Activated T-cell treated with anti-CD3 and anti-CD28 coated beads, Interleukin-2, amount 50 U/mL, for 24 hours (primary cell): ENCODE measurements around the gene CAVIN4.

ENCODE experiments used
- DNase-seq: peaks from one replicate; pipeline ENCODE4 v3.0.0-alpha.2; 2020
- H3K27ac Mint-ChIP-seq: 2 replicates; pipeline ENCODE4 v1.8.0; 2020; ENCODE audit warnings: mild to moderate bottlenecking, mixed read lengths
- H3K27me3 Mint-ChIP-seq: 2 replicates; pipeline ENCODE4 v1.8.0; 2020; ENCODE audit warnings: mixed read lengths
- H3K36me3 Mint-ChIP-seq: 2 replicates; pipeline ENCODE4 v1.8.0; 2020; ENCODE audit warnings: low read depth, mixed read lengths
- H3K4me1 Mint-ChIP-seq: 2 replicates; pipeline ENCODE4 v1.8.0; 2020; ENCODE audit warnings: low read depth, mixed read lengths
- H3K4me3 Mint-ChIP-seq: 2 replicates; pipeline ENCODE4 v1.8.0; 2020; ENCODE audit warnings: mild to moderate bottlenecking, moderate library complexity, mixed read lengths
- H3K9me3 Mint-ChIP-seq: 2 replicates; pipeline ENCODE4 v1.8.0; 2020; ENCODE audit warnings: mixed read lengths

The CAVIN4 gene

GRCh38 chr9:100581081-100581480 lies 3.2 kb downstream of the CAVIN4 start:
- Mint-ChIP-seq H3K4me3 (no peak overlapping the region), H3K27ac (no peak overlapping the region), H3K36me3 (no peaks in the 10 kb centered on the region), H3K27me3 (no peaks in the 10 kb centered on the region), H3K4me1 (no peaks in the 10 kb centered on the region), H3K9me3 (no peaks in the 10 kb centered on the region)
- DNase-seq = no peak

GRCh38 chr9:100581661-100582060 lies 3.8 kb downstream of the CAVIN4 start:
- H3K27ac Mint-ChIP-seq = no peak overlapping the region
- DNase-seq = no peak
- H3K36me3 Mint-ChIP-seq = no peaks in the 10 kb centered on the region
- no peaks in the 10 kb centered on the region for H3K9me3 Mint-ChIP-seq
- no peaks in the 10 kb centered on the region for H3K27me3 Mint-ChIP-seq
- H3K4me3 Mint-ChIP-seq = no peak overlapping the region
- H3K4me1 Mint-ChIP-seq = no peaks in the 10 kb centered on the region

GRCh38 chr9:100583014-100583802 lies 5.3 kb downstream of the CAVIN4 start:
- Mint-ChIP-seq H3K27ac (no peak overlapping the region), H3K4me1 (no peaks in the 10 kb centered on the region), H3K27me3 (no peaks in the 10 kb centered on the region), H3K4me3 (no peak overlapping the region), H3K36me3 (no peaks in the 10 kb centered on the region), H3K9me3 (no peaks in the 10 kb centered on the region)
- no peak for DNase-seq

GRCh38 chr9:100584951-100585350 lies 7.1 kb downstream of the CAVIN4 start:
- DNase-seq = no peak
- no peak overlapping the region for H3K4me3 Mint-ChIP-seq
- no peaks in the 10 kb centered on the region for H3K36me3 Mint-ChIP-seq
- H3K27ac Mint-ChIP-seq = no peak overlapping the region
- H3K9me3 Mint-ChIP-seq = no peaks in the 10 kb centered on the region
- no peaks in the 10 kb centered on the region for H3K4me1 Mint-ChIP-seq
- H3K27me3 Mint-ChIP-seq = no peaks in the 10 kb centered on the region

GRCh38 chr9:100586093-100586492 lies 8.2 kb downstream of the CAVIN4 start:
- Mint-ChIP-seq H3K4me1 (no peaks in the 10 kb centered on the region), H3K9me3 (no peaks in the 10 kb centered on the region), H3K27ac (no peak overlapping the region), H3K4me3 (no peak overlapping the region), H3K27me3 (no peaks in the 10 kb centered on the region), H3K36me3 (no peaks in the 10 kb centered on the region)
- DNase-seq = no peak

- Mint-ChIP-seq H3K9me3 (no peaks in the 10 kb centered on the region), H3K27ac (no peak overlapping the region), H3K27me3 (no peaks in the 10 kb centered on the region), H3K4me3 (no peak overlapping the region), H3K4me1 (no peaks in the 10 kb centered on the region), H3K36me3 (no peaks in the 10 kb centered on the region)
- no peak for DNase-seq
Observed at GRCh38 chr9:100587375-100587774, 9.5 kb downstream of the CAVIN4 start.

- no peaks in the 10 kb centered on the region for H3K4me1 Mint-ChIP-seq
- H3K36me3 Mint-ChIP-seq = no peaks in the 10 kb centered on the region
- DNase-seq = no peak
- H3K4me3 Mint-ChIP-seq = no peak overlapping the region
- no peaks in the 10 kb centered on the region for H3K27me3 Mint-ChIP-seq
- H3K9me3 Mint-ChIP-seq = no peaks in the 10 kb centered on the region
- no peak overlapping the region for H3K27ac Mint-ChIP-seq
Observed at GRCh38 chr9:100589582-100589981, 11.7 kb downstream of the CAVIN4 start.

GRCh38 chr9:100590481-100590880 lies 12.6 kb downstream of the CAVIN4 start:
- no peak for DNase-seq
- Mint-ChIP-seq H3K4me3 (no peak overlapping the region), H3K4me1 (no peaks in the 10 kb centered on the region), H3K9me3 (no peaks in the 10 kb centered on the region), H3K36me3 (no peaks in the 10 kb centered on the region), H3K27ac (no peak overlapping the region), H3K27me3 (no peaks in the 10 kb centered on the region)

- no peak for DNase-seq
- Mint-ChIP-seq H3K27ac (no peak overlapping the region), H3K4me1 (peaks cover 3% of the 10 kb centered on the region), H3K36me3 (no peaks in the 10 kb centered on the region), H3K4me3 (no peak overlapping the region), H3K9me3 (no peaks in the 10 kb centered on the region), H3K27me3 (no peaks in the 10 kb centered on the region)
Observed at GRCh38 chr9:100591139-100591538, 13.3 kb downstream of the CAVIN4 start.

GRCh38 chr9:100591639-100592412 lies 13.9 kb downstream of the CAVIN4 start:
- H3K4me3 Mint-ChIP-seq = no peak overlapping the region
- no peaks in the 10 kb centered on the region for H3K36me3 Mint-ChIP-seq
- no peaks in the 10 kb centered on the region for H3K9me3 Mint-ChIP-seq
- peaks cover 3% of the 10 kb centered on the region for H3K4me1 Mint-ChIP-seq
- H3K27ac Mint-ChIP-seq = no peak overlapping the region
- no peak for DNase-seq
- no peaks in the 10 kb centered on the region for H3K27me3 Mint-ChIP-seq

- Mint-ChIP-seq H3K9me3 (no peaks in the 10 kb centered on the region), H3K27me3 (no peaks in the 10 kb centered on the region), H3K36me3 (no peaks in the 10 kb centered on the region), H3K27ac (no peak overlapping the region), H3K4me1 (peaks cover 24% of the 10 kb centered on the region), H3K4me3 (no peak overlapping the region)
- no peak for DNase-seq
Observed at GRCh38 chr9:100595391-100596199, 17.7 kb downstream of the CAVIN4 start.

- no peak overlapping the region for H3K27ac Mint-ChIP-seq
- H3K4me1 Mint-ChIP-seq = peaks cover 24% of the 10 kb centered on the region
- no peaks in the 10 kb centered on the region for H3K9me3 Mint-ChIP-seq
- no peaks in the 10 kb centered on the region for H3K36me3 Mint-ChIP-seq
- H3K27me3 Mint-ChIP-seq = no peaks in the 10 kb centered on the region
- H3K4me3 Mint-ChIP-seq = no peak overlapping the region
- no peak for DNase-seq
Observed at GRCh38 chr9:100597236-100597635, 19.4 kb downstream of the CAVIN4 start.

GRCh38 chr9:100598641-100599145 lies 20.8 kb downstream of the CAVIN4 start:
- Mint-ChIP-seq H3K27ac (peak overlapping the region; percentile 51), H3K4me1 (peaks cover 24% of the 10 kb centered on the region)

GRCh38 chr9:100600521-100601079 lies 22.7 kb downstream of the CAVIN4 start:
- peaks cover 24% of the 10 kb centered on the region for H3K4me1 Mint-ChIP-seq
- DNase-seq = no peak
- H3K27me3 Mint-ChIP-seq = no peaks in the 10 kb centered on the region
- no peaks in the 10 kb centered on the region for H3K36me3 Mint-ChIP-seq
- no peak overlapping the region for H3K4me3 Mint-ChIP-seq
- no peak overlapping the region for H3K27ac Mint-ChIP-seq
- no peaks in the 10 kb centered on the region for H3K9me3 Mint-ChIP-seq

More at GRCh38 chr9:100598641-100599145, 20.8 kb downstream of the CAVIN4 start:
- H3K4me3 Mint-ChIP-seq = peak overlapping the region; percentile 75
- H3K27me3 Mint-ChIP-seq = no peaks in the 10 kb centered on the region
- no peaks in the 10 kb centered on the region for H3K9me3 Mint-ChIP-seq
- no peaks in the 10 kb centered on the region for H3K36me3 Mint-ChIP-seq
- peak; percentile 89 for DNase-seq
